ENCODE data around the gene SLC1A4. TPM values are rescaled to one million over a fixed set of nuclear protein-coding genes. Genes with fewer than 3 reads are reported as not detected.

SLC1A4 gene
- total and polyA plus RNA-seq, 10 of the 15 experiments (the other 5 are each of a cell fraction or from before 2014, with no cell fraction given): 10.8 to 43.2 (median 27.7) TPM

GRCh38 chr2:65071499-65072180 lies 82.4 kb downstream of the SLC1A4 start:
- ATAC-seq: peak; percentile 19
- SMC1A ChIA-PET (ENCODE audit: uncharacterized antibody, unreplicated experiment): interaction anchor here (0.7 to 1.3 kb wide), 3 partner anchors 14 to 120 kb away, joined by 3 to 5 read pairs (median 4); no protein-coding TSS in a partner anchor
- DNase-seq (ENCODE audit: low read depth, low spot score): no peak
- H4K20me1 ChIP-seq (ENCODE audit: control insufficient read depth, insufficient read depth): no peaks in the 10 kb centered on the region
- no TSS peak for BruUV-seq (replicated peaks)
- RAD21 ChIA-PET (ENCODE audit: unreplicated experiment): no interaction called here
- TF ChIP-seq CBX5 (IDR thresholded peaks at IDR 0.05; ENCODE audit: low read depth) (no peak), POLR2A (IDR thresholded peaks at IDR 0.05; ENCODE audit: low read depth, low read length) (peak; percentile 48), TCF3 (IDR thresholded peaks at IDR 0.05; ENCODE audit: borderline replicate concordance, insufficient read depth, low read depth, low read length) (no peak)
- TF ChIP-seq, protein P1, sequence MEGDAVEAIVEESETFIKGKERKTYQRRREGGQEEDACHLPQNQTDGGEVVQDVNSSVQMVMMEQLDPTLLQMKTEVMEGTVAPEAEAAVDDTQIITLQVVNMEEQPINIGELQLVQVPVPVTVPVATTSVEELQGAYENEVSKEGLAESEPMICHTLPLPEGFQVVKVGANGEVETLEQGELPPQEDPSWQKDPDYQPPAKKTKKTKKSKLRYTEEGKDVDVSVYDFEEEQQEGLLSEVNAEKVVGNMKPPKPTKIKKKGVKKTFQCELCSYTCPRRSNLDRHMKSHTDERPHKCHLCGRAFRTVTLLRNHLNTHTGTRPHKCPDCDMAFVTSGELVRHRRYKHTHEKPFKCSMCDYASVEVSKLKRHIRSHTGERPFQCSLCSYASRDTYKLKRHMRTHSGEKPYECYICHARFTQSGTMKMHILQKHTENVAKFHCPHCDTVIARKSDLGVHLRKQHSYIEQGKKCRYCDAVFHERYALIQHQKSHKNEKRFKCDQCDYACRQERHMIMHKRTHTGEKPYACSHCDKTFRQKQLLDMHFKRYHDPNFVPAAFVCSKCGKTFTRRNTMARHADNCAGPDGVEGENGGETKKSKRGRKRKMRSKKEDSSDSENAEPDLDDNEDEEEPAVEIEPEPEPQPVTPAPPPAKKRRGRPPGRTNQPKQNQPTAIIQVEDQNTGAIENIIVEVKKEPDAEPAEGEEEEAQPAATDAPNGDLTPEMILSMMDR (IDR thresholded peaks at IDR 0.05 in 2 of 3, conservative IDR thresholded peaks at IDR 0.05 in 1 of 3; ENCODE audit: control insufficient read depth in 2 of 3, extremely low read depth in 1 of 3, insufficient read depth in 1 of 3, low read depth in 3 of 3, low read length in 3 of 3): peak in 1 of 3 experiments; percentile 26; a peak in 2 of 6 replicates
- no peak overlapping the region for H2AFZ ChIP-seq (ENCODE audit: control insufficient read depth, low read depth, low read length)
- peaks cover 10% of the 10 kb centered on the region for H3K4me1 ChIP-seq (ENCODE audit: control insufficient read depth, insufficient read depth, low read length)
- no peak overlapping the region for H3K4me3 ChIP-seq
- WGBS (ENCODE audit: insufficient coverage, insufficient replicate concordance, low lambda C conversion rate, missing lambda C conversion rate): 82% methylated on average over 14 of the region's 14 CpGs
- intact Hi-C loops (cut with micrococcal nuclease; ENCODE audit: unreplicated experiment): no loop called here
- H3K9ac ChIP-seq (ENCODE audit: control insufficient read depth, insufficient read depth, low read length): no peak overlapping the region
- H3K79me2 ChIP-seq (ENCODE audit: control insufficient read depth, insufficient read depth, low read length): no peaks in the 10 kb centered on the region; the same call in 1 of the 2 replicates
- in situ Hi-C loops (cut with MboI): loop anchor here (5.0 kb wide), 2 partner anchors 116 to 491 kb away; no protein-coding TSS in a partner anchor
- H3K9me3 ChIP-seq (replicated peaks; ENCODE audit: control insufficient read depth, insufficient read depth, low read length): no peaks in the 10 kb centered on the region
- no peak overlapping the region for H3K4me2 ChIP-seq (ENCODE audit: control insufficient read depth, insufficient read depth)
- POLR2A ChIA-PET: no interaction called here
- H3K36me3 ChIP-seq (ENCODE audit: control insufficient read depth in 2 of 2, insufficient read depth in 2 of 2, low read length in 1 of 2): peaks cover 10 to 24% of the 10 kb centered on the region in 2 experiments
- H3K27ac ChIP-seq (ENCODE audit: control insufficient read depth, insufficient read depth): no peak overlapping the region; the same call in 1 of the 2 replicates
- no peaks in the 10 kb centered on the region for H3K27me3 ChIP-seq (replicated peaks in 1 of 2; ENCODE audit: control insufficient read depth in 2 of 2, insufficient read depth in 2 of 2, low read length in 1 of 2)
- FAIRE-seq: no peak
- CTCF ChIA-PET: interaction anchor here (0.8 to 1.1 kb wide), 4 partner anchors 41 to 154 kb away, joined by 3 to 6 read pairs (median 4); no protein-coding TSS in a partner anchor

Measured in GM12878 (cell line).